NCI-H748 (cell line): Measurements from ENCODE around the gene LDLRAD4.

Experiments
- DNase-seq: peaks from one replicate; lab custom pipeline; 2025; ENCODE audit not compliant: unreplicated experiment; lab: John Stamatoyannopoulos, UW

The LDLRAD4 gene

DNA sequence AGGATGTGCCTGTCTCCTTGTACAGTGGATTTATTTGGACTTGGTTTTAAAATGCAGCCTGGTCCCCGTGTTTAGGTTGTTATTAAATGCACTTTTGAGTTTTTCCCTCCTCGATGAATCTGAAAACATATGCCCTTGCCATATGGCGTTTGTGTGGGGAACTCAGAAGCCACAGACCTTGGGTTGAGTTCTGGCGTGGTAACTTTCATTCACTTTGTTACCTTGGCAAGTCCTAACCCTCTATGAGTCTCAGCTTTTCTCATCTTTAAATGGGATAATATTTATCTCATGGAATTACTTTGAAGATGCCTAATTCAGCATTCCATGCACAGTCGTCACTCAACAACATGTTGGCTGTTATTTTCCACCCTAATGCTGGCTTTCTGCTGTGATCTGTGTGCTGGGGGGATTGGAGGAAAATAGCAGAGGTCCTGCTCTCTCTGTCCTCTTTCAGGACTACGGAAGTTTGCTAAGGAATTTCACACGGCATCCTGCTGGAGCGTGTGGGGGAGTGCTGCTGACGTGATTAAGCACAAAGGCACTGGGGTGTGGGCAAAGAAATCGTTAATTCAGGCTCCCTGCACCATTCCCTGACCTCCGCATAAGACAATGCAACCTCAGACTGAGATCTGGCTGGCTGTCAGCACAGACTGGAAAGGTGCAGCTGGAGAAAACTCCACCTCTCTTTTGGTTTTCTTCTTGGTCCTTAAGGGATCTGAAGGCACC lies 61.7 kb downstream of the LDLRAD4 start:
- no peak for DNase-seq

DNA sequence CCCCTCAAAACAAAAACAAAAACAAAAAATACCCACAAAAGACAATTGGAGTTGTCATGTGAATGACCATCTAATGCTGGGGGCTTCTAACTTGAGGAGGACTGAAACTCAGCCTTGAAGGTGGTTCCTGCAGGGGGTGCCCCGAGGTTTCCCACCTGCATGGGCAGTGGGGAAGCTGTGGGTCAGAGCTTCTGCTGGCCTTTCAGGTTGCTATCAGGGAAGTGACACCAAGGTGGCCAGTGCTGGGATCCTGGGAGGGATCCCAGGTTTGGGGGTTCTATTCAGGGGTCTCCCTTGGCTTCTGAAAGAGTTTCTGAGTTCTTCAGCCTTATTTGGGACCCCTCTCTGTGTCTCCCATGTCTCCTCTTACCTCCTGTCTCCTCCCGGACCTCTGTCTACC lies 62.8 kb downstream of the LDLRAD4 start:
- no peak for DNase-seq

DNA sequence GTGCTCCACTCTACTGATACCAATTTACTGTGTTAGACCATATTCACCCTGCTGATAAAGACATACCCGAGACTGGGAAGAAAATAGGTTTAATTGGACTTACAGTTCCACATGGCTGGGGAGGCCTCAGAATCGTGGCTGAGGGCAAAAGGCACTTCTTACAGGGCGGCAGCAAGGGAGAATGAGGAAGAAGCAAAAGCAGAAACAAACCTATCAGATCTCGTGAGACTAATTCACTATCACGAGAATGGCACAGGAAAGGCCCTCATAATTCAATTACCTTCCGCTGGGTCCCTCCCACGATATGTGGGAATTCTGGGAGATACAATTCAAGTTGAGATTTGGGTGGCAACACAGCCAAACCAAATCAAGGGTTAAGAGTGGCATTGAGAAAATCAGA lies 65.2 kb downstream of the LDLRAD4 start:
- no peak for DNase-seq

DNA sequence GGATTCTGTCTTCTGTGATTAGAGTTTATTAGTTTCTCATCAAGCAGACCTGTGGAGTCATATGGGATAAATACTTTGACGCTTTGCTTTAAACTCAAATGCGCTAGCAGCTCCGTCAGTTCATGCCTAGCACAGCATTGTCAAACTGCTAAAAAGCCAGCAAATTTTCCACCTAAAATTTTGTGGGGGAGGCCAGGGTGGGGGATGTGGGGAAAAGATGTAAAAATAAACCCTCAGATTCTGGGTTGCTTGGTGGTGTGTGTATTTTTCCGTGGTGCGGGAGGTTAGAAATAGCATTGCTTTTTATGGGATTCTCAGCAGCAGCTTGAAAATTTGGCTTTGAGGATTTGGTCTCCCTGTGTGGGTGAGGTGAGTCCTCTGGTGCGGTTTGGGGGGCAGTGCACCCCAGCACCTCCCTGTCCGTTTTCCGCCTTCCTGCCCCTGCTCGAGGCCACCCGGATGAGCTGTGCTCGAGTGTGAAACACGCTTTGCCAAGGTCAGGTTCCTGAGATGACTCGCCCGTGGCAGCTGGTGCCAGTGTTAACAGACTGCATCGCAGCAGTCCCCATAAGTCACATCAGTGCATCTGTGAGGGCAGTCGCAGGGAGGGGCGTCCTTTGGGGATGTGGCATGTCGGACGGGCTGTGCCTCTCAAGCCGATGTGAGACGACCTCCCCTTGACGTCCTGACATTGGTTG lies 65.9 kb downstream of the LDLRAD4 start:
- DNase-seq, result no peak

DNA sequence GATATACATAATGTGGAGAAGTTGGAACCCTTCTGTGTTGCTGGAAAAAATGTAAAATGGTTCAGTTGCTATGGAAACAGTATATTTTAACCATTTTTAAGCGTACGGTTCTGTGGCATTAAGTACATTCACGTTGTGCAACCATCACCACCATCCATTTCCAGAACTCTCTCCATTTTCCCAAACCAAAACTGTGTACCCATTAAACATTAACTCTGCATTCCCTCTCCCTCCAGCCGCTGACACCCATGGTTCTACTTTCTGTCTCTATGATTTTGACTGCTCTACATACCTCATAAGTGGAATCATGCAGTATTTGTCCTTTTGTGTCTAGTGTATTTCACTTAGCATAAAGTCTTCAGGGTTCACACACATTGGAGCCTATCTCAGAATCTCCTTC lies 67.3 kb downstream of the LDLRAD4 start:
- DNase-seq, result no peak

DNA sequence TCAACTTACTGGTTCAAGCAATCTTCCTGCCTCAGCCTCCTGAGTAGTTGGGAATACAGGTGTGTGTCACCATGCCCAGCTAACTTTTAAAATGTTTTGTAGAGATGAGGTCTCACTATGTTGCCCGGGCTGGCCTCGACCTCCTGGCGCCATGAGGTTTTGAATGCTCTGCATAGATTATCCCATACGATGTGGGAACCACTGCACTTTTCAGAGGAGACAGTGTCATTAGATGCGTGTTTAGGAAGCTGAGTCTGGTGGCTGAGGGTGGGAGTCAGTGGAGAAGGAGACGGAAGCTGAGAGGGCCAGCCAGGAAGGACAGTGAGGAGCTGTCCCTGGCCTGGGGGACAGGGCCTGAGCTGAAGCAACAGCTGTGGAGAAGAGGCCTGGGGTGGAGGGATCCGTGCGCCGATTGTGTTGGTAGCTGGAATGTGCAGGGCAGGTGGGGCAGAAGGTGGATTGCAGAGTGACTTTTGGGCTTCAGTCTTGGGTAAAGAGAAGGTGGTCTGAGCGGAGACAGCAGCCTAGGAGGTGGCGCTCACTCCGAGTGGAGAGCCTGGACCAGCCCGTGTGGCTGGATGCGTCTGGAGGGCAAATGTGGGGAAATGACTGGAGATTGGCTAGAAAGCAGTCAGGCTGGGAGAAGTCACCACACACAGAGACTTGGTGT lies 68.0 kb downstream of the LDLRAD4 start:
- DNase-seq, result no peak

DNA sequence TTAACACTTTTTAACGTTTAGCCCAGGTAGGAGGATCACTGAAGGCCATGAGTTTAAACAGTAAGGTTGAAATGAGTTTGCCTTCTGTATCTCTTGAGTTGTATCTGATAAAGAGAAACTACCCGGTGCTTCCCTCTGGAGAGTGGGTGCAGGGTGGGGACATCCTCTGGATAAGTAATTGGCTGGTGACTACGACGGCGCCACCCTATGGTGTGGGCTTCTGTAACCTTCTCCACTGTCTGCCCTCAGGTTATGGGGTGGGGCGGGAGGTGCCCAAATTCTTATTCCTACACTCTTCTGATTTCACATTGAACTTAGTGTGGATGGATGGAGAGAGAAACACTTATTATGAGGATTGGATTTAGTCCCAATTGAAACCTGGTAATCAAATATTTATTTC lies 68.8 kb downstream of the LDLRAD4 start:
- no peak for DNase-seq

DNA sequence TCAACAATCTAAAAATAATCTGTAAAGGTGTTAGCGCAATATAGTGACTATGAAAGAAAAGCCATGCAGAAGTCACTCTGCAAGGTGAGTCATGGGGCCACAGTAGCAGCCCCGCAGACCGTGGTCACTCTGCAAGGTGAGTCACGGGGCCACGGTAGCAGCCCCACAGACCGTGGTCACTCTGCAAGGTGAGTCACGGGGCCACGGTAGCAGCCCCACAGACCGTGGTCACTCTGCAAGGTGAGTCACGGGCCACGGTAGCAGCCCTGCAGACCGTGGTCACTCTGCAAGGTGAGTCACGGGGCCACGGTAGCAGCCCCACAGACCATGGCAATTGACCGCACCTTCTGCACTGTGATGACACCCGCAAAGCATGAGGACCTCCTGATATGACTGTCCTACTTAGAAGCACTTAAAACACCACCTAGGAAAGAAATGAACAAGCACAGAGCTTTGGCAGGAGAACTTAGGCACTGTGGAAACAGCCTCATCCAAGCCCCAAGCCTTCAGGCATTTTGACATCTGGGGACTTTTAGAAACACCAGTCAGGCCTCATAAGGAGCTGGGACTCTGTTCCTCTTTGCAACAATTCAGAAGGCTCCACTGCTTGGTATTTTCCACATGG lies 70.1 kb downstream of the LDLRAD4 start:
- DNase-seq, result no peak

DNA sequence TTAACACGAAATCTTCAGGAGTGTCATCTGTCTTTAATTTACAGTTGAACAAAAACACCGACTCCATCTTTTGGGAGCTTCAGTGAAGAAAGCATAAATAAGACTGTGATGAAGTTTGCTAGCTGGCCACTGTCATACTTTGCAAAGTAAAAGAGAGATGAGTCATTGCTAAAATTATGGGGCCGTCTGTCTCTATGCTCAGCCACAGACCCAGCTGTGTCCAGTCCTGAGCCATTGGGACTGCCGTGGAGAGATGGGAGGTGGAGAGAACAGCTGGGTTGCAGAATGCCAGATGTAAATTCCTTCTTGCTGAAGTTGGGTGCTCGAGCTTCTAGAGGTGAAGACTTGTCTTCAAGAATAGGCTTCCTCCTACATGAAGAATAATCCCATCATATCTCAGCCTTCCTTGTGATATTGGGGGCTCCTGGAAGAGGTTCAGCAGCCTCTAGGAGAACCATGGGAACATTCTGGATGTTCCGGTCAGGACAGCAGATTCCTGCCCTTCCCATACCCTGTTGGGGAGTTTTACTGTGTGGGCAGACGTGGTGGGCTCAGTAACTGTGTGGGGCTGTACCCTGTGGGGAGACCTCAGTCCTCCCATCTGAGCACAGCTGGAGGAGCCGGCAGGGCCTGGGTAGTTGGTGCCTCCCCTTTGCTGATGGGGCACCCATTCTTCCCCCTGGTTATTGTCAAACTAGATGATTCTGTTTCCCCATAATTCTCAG lies 71.1 kb downstream of the LDLRAD4 start:
- no peak for DNase-seq

DNA sequence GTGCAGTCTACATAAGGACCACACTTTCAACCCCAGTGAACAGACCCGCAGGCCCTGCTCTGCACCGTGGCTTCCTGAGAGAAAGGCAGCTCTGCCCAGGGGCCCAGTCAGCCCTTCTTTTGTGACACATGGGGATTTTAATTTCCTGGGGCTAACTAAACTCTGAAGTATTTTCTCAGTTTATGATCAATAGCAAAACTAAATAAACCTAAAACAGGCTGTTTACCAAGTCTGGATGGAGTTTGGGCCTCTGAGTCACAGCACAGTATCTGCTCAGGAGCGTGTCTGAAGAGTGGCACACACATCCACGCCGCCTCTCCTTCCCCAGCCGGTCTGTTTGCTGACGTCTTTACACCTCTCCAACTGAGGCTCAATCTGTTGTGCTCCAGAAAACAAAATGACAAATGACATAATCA lies 72.3 kb downstream of the LDLRAD4 start:
- DNase-seq, result no peak

DNA sequence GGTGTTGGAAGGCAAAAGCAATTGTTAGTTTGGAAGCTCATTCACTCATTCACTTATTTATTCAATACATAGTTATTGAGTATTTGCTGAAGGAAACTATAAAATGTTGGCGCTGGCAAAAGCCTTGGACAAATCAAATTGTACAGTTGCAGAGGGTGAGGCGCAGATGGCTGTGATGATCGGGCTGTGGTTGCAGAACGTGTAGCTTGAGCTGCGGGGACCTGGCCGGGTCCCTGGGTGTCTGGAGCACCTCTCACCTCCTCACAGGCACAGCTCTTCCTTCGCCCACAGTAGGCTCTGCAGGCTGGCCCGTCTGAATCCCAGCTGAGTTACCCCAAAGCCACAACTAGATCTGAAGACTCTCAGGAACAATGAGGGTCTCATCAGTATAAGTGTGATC lies 72.7 kb downstream of the LDLRAD4 start:
- DNase-seq, result no peak

DNA sequence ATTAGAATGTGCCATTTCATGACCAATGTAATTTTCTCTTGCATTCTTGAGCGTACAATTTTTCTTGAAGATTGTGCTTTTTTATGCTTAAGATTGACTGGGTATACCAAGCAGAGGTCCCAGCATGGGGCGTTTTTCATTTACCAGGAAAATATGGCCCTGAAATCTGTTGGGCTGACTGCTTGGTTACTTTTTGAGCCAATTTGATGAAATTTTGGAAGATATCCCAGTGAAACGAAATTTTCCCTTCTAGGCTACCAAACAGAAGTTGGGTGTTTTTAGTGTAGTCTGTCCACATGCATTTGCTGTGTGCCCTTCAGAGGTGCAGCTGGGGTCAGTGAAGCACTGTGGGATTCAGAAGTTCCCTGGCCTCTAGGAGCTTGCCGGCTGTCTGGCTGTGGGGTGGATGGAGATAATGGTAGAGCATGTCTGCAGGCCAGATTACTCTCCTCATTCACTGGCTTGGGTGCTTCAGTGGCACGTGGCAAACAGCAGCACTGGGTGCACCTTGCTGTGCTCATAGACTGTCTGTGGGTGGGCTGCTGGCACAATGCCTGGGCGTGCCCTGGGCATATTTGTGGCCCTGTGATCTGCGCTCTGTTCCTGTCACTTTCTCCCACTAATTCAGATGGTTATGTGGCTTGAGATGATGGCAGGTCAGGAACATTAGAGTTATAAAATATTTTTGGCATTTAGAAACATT lies 73.3 kb downstream of the LDLRAD4 start:
- no peak for DNase-seq

DNA sequence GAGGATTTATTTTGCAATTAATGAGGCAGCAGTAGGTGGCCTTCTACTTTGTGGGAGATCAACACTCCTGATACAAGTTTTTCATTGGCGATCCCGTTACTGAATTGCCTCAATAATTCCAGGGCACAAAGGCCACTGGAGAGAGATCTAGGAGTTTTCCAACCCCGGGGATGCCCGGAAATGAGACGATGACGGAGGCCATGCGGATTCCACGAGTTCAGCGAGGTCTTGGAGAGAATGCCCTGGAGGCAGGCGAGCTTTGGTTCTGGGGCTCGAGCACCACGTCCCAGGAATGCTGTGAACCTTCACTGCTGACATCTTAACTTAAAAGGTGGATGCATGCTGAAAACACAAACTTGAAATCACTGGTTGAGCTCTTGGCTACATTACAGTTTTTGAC lies 74.2 kb downstream of the LDLRAD4 start:
- DNase-seq, result no peak

DNA sequence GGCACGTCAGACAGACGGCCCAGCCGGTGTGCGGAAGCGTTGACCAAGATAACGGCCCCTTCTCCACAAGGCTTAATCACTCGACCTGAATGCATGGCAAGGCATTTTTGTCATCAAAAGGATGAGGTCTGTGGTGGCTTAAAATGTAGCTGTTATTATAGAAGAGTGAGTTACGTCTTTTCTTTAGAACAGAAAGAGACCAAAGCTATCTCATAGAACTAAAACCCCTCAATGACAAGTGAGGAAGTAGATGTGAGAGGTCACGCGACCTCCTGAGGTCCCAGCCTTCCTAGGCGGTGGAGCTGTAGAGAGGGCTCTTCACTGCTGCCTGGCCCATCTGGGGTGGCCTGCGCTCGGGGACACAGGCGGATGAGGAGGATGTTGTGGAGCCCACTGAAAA lies 75.7 kb downstream of the LDLRAD4 start:
- DNase-seq, result no peak

DNA sequence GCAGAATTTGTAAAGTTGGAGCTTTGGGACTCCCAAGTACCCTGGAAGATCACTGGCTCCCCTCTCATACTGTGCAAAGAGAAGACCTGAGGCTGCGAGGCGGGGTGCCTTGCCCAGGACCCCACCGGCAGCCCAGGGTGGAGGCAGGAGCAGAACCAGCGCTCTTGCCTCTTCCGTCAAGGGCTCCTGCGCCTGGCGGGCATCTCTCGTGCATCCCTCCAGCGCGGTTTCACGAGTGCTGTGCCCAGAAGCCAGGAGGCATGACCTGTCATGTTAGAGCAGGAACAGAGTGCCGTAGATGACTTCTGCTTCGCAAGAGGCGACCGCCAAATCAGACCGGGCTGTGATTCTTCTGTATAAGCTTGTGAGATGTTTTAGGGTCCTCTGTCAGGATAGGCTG lies 77.3 kb downstream of the LDLRAD4 start:
- DNase-seq, result no peak

DNA sequence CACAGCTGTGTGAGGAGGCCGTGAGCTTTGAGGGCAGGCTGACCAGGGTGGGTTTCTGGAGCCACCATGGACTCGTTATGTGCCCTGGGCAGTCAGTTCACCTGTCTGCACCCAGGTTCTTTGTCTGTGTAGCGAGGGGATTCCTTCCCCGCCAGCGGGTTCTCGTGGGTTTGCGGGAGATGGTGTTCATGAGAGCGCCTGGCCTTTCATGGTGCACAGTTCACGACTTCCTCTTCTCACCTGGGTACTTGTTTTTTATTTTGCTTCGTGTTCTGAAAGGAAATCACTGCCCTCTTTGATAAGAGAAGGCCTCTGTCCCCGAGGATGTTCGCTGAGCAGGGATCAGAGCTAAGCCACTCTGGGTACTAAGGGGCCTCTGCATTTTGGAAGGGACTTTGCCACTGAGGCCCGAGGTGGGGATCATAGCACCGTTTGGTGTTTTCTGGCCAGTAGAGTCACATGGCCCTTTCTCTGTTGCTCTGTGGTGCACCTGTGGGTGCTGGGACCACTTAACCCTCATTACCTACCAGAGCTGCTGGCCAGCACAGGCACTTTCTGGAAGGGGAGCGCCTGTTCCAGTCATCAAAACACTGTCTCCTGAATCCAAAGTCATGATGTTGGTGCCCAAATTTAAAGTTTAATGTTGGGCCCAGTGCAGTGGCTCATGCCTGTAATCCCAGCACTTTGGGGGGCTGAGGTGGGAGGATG lies 78.5 kb downstream of the LDLRAD4 start:
- no peak for DNase-seq

DNA sequence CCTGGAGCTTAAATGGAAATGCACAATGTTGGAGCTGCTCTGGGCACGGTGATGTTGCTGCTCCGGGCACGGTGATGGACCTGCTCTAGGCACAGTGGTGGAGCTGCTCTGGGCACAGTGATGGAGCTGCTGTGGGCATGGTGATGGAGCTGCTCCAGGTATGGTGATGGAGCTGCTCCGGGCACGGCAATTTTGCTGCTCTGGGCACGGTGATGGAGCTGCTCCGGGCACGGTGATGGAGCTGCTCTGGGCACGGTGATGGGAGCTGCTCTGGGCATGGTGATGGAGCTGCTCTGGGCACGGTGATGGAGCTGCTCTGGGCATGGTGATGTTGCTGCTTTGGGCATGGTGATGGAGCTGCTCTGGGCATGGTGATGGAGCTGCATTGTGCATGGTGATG lies 79.7 kb downstream of the LDLRAD4 start:
- no peak for DNase-seq

DNA sequence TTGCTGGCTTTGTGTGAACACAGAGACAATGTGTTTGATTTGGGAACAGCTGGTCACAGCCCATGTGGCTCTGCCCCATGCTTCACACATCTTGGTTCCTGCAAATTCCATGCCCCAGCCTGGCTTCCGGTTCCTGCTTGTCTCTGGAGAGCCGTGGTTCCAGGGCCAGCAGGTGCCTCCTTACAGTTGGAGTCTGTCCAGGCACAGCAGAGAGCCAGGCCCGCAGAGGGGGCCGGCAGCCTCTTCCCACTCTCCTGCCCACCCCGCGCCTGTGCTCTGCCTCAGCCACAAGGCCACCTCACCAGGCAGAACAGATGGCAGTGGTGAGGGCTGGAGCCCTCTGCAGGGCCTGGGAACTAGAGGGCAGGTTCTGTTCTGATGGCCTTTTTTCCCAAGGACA lies 81.5 kb downstream of the LDLRAD4 start:
- DNase-seq, result no peak

DNA sequence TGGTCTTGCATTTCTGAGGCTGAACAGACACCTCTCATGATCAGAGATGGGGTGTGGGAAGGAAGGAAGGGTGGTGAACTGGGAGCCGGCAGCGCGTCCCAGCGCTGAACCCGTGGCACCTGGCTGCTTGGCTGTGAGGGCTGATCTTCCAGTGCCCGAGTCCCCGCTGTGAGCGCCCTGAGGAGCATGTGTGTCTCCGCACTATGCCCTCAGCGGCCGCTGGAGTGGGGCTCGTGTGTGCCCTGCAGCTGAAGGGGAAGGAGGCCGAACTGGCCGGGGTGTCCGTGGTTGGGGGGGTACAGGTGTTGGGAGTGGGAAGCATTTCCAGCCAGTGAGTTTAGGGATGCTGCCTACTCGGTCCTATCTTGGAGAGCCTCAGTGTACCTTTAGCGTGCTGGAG lies 82.2 kb downstream of the LDLRAD4 start:
- DNase-seq, result no peak

DNA sequence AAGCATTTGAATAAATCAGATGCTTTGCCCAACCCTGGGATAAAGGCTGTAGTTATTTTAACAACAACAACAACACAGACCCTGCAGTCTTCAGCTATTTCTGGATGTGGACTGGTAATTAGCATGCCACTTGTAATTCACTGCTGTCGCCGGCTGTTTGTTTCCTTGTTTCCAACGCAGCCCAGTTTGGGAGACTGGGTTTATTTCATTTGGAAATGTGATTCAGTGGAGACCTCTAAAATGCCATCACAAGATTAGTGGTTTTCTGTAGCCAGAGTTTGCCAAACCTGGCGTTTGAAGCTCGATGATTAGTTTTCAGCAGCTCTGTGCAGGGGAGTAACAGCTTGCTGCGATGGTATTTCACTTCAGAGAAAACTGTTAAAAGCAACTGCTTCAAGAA lies 83.5 kb downstream of the LDLRAD4 start:
- DNase-seq, result no peak
